CD4-positive, CD25-positive, alpha-beta regulatory T cell (primary cell): Measurements from ENCODE around the gene TIMP2. TPM values are rescaled to one million over a fixed set of nuclear protein-coding genes. Genes with fewer than 3 reads are reported as not detected.
A peak's percentile ranks its signal among the peaks of the same experiment; 100 is the strongest.

Source experiments
- ATAC-seq, 2 donors: fragments of 150-1000 bp; cut with Tn5 transposase; one replicate each; pipeline ENCODE4 v1.10.0; 2021; ENCODE audit warnings: low read depth in 2 of 2, moderate number of reproducible peaks in 2 of 2, moderate library complexity in 1 of 2
- DNase-seq, 3 donors: peaks; one replicate each; pipeline versions ENCODE4 v3.0.0 to v3.0.0-alpha.2; 2012 to 2022; ENCODE audit warnings: mixed read lengths in 1 of 3
- H3K27ac ChIP-seq: one replicate; pipeline ENCODE4 v1.7.0; 2013; ENCODE audit warnings: mild to moderate bottlenecking, low read length; ENCODE audit not compliant: insufficient read depth, poor library complexity, severe bottlenecking
- H3K27me3 ChIP-seq: one replicate; pipeline ENCODE4 v1.7.0; 2013; ENCODE audit warnings: low read length; ENCODE audit not compliant: control insufficient read depth, insufficient read depth
- H3K36me3 ChIP-seq: one replicate; pipeline ENCODE4 v1.7.0; 2013; ENCODE audit warnings: mild to moderate bottlenecking, low read length, moderate library complexity; ENCODE audit not compliant: control insufficient read depth, insufficient read depth
- H3K4me1 ChIP-seq: 2 replicates; pipeline ENCODE4 v1.7.0; 2013; ENCODE audit warnings: mild to moderate bottlenecking, low read length; ENCODE audit not compliant: insufficient read depth, control insufficient read depth, poor library complexity, severe bottlenecking
- H3K4me3 ChIP-seq: one replicate; pipeline ENCODE4 v1.7.0; 2013; ENCODE audit warnings: low read depth, mild to moderate bottlenecking, low read length, moderate library complexity
- H3K9me3 ChIP-seq, 2 experiments: 1 replicate in 1 of 2; 2 replicates in 1 of 2; pipeline ENCODE4 v1.7.0; 2013; ENCODE audit warnings: low read length in 2 of 2, mild to moderate bottlenecking in 1 of 2, moderate library complexity in 1 of 2; ENCODE audit not compliant: control insufficient read depth in 2 of 2
- H3K27ac Mint-ChIP-seq, 3 donors: one replicate each; pipeline ENCODE4 v1.8.0; 2020 to 2022; ENCODE audit warnings: mild to moderate bottlenecking in 3 of 3, mixed read lengths in 3 of 3, moderate library complexity in 2 of 3
- H3K27me3 Mint-ChIP-seq: one replicate; pipeline ENCODE4 v1.8.0; 2022; ENCODE audit warnings: mild to moderate bottlenecking, mixed read lengths
- H3K36me3 Mint-ChIP-seq: one replicate; pipeline ENCODE4 v1.8.0; 2020; ENCODE audit warnings: mixed read lengths
- H3K4me1 Mint-ChIP-seq, 4 donors: one replicate each; pipeline ENCODE4 v1.8.0; 2020 to 2022; ENCODE audit warnings: mixed read lengths in 4 of 4, mild to moderate bottlenecking in 1 of 4
- H3K4me3 Mint-ChIP-seq, 4 donors: one replicate each; pipeline ENCODE4 v1.8.0; 2020 to 2022; ENCODE audit warnings: mild to moderate bottlenecking in 4 of 4, mixed read lengths in 4 of 4, moderate library complexity in 3 of 4
- H3K9me3 Mint-ChIP-seq, 7 donors: one replicate each; pipeline ENCODE4 v1.8.0; 2020 to 2022; ENCODE audit warnings: mixed read lengths in 7 of 7, mild to moderate bottlenecking in 3 of 7, moderate library complexity in 2 of 7
- polyA plus RNA-seq, 4 donors: library from polyadenylated mRNA; unstranded; fragments of 300-500 nt; fragmentation: Illumina TruSeq; gene quantifications; one replicate each; pipeline ENCODE4 v1.2.3, GENCODE V29; 2021
- total RNA-seq: library from RNA; stranded (reverse); gene quantifications from one replicate; pipeline ENCODE4 v1.2.3, GENCODE V29; 2022

The TIMP2 gene
- total and polyA plus RNA-seq, 5 donors from 2014 or later, result 0.29 to 6.5 (median 0.40) TPM; not detected in 1

DNA sequence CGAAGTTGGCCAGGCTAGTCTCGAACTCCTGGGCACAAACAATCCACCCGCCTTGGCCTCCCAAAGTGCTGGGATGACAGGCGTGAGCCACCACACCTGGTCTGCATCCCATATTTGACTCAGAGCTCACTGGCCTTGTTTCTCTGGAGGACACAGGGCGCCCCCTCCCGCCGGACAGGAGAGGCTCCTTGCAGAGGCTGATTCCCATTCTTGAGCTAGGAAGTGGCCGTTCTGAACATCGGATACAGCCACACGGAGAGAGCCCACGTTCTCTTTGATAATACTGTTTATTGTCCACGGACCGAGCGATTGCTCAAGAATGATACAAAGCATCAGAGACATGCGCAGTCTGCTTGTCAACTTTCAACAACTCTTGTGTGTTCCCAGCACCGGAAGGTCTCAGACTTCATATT is 72.5 kb downstream of the TIMP2 start:
- no peak overlapping the region for H3K4me3 ChIP-seq
- Mint-ChIP-seq H3K27ac (peak overlapping the region in 1 of 3 donors; percentile 46), H3K36me3 (no peaks in the 10 kb centered on the region), H3K4me3 (no peak overlapping the region), H3K9me3 (no peaks in the 10 kb centered on the region), H3K4me1 (no peaks in the 10 kb centered on the region), H3K27me3 (no peaks in the 10 kb centered on the region)
- no peaks in the 10 kb centered on the region for H3K36me3 ChIP-seq
- H3K27me3 ChIP-seq, result no peaks in the 10 kb centered on the region
- no peaks in the 10 kb centered on the region for H3K9me3 ChIP-seq
- no peak for ATAC-seq
- no peaks in the 10 kb centered on the region for H3K4me1 ChIP-seq
- no peak for DNase-seq
- H3K27ac ChIP-seq, result no peak overlapping the region

DNA sequence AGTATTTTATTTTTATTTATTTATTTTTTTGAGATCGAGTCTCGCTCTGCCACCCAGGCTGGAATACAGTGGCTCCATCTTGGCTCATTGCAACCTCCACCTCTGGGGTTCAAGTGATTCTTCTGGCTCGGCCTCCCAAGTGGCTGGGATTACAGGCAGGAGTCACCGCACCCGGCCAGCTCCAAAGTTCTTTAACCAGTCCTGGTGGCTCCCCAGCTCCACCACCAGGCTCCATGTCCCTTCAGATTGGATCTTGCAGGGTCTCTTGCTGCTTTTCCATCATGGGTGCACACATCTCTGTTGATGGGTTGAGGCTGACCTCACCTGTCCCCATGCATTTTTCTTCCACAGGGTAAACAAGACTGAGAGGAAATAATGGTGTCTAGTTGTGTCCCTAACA is 76.2 kb downstream of the TIMP2 start:
- no peak for DNase-seq
- Mint-ChIP-seq H3K36me3 (no peaks in the 10 kb centered on the region), H3K9me3 (no peaks in the 10 kb centered on the region), H3K4me3 (no peak overlapping the region), H3K4me1 (peaks cover 0 to 4% (median 0%) of the 10 kb centered on the region in 4 donors), H3K27me3 (no peaks in the 10 kb centered on the region), H3K27ac (no peak overlapping the region)
- H3K36me3 ChIP-seq, result no peaks in the 10 kb centered on the region
- no peaks in the 10 kb centered on the region for H3K9me3 ChIP-seq
- no peak overlapping the region for H3K4me3 ChIP-seq
- no peak overlapping the region for H3K27ac ChIP-seq
- no peak for ATAC-seq
- no peaks in the 10 kb centered on the region for H3K27me3 ChIP-seq
- no peaks in the 10 kb centered on the region for H3K4me1 ChIP-seq

GRCh38 chr17:78847052-78847451 is 78.1 kb downstream of the TIMP2 start:
- Mint-ChIP-seq H3K27ac (no peak overlapping the region), H3K36me3 (no peaks in the 10 kb centered on the region), H3K4me1 (peaks cover 0 to 10% (median 3%) of the 10 kb centered on the region in 4 donors), H3K27me3 (no peaks in the 10 kb centered on the region), H3K4me3 (no peak overlapping the region), H3K9me3 (peaks cover 0 to 2% (median 0%) of the 10 kb centered on the region in 7 donors)
- Histone ChIP-seq H3K36me3 (no peaks in the 10 kb centered on the region), H3K9me3 (no peaks in the 10 kb centered on the region), H3K27me3 (no peaks in the 10 kb centered on the region), H3K4me3 (no peak overlapping the region), H3K4me1 (no peaks in the 10 kb centered on the region), H3K27ac (no peak overlapping the region)
- no peak for DNase-seq
- no peak for ATAC-seq

- Histone ChIP-seq H3K4me3 (no peak overlapping the region), H3K9me3 (no peaks in the 10 kb centered on the region), H3K27me3 (no peaks in the 10 kb centered on the region), H3K36me3 (no peaks in the 10 kb centered on the region), H3K27ac (no peak overlapping the region), H3K4me1 (peaks cover 13% of the 10 kb centered on the region)
- Mint-ChIP-seq H3K4me1 (peaks cover under 1 to 20% (median 10%) of the 10 kb centered on the region in 4 donors), H3K27me3 (peaks cover 4% of the 10 kb centered on the region), H3K36me3 (peaks cover 4% of the 10 kb centered on the region), H3K27ac (peak overlapping the region in 1 of 3 donors; percentile 51), H3K4me3 (peak overlapping the region in 2 of 4 donors; percentile 7 to 30), H3K9me3 (peaks cover 0 to 2% (median 0%) of the 10 kb centered on the region in 7 donors)
- ATAC-seq (no peak), DNase-seq (peak in 1 of 3 donors; percentile 15)
Observed at GRCh38 chr17:78844301-78845005, 80.7 kb downstream of the TIMP2 start.

GRCh38 chr17:78842881-78843565 is 82.2 kb downstream of the TIMP2 start:
- peaks cover 0 to 2% (median 0%) of the 10 kb centered on the region in 7 donors for H3K9me3 Mint-ChIP-seq
- peaks cover 7 to 32% (median 23%) of the 10 kb centered on the region in 4 donors for H3K4me1 Mint-ChIP-seq
- Histone ChIP-seq H3K4me3 (no peak overlapping the region), H3K9me3 (no peaks in the 10 kb centered on the region), H3K4me1 (peaks cover 27% of the 10 kb centered on the region), H3K36me3 (peaks cover under 1% of the 10 kb centered on the region), H3K27me3 (no peaks in the 10 kb centered on the region), H3K27ac (no peak overlapping the region)
- DNase-seq, result peak; percentile 18 to 84 (median 65)
- peak overlapping the region in 3 of 4 donors; percentile 41 to 79 (median 69) for H3K4me3 Mint-ChIP-seq
- peaks cover 8% of the 10 kb centered on the region for H3K36me3 Mint-ChIP-seq
- peaks cover 4% of the 10 kb centered on the region for H3K27me3 Mint-ChIP-seq
- ATAC-seq, result no peak
- H3K27ac Mint-ChIP-seq, result peak overlapping the region in 2 of 3 donors; percentile 52 to 95

GRCh38 chr17:78840780-78841611 is 84.2 kb downstream of the TIMP2 start, which contains the start of gene USP36:
Gene USP36, minus strand, starts transcription at chr17:78840814. Its CDS starts 4,451 bp downstream, at chr17:78836363.
- H3K4me3 Mint-ChIP-seq, result peak within 1 kb of the TSS; percentile 91 to 99 (median 96)
- DNase-seq (peak; percentile 99 to 100 (median 100)), ATAC-seq (peak; percentile 89 to 91)
- Histone ChIP-seq H3K27ac (peak within 1 kb of the TSS; percentile 99), H3K9me3 (no peaks in the 10 kb centered on the region), H3K4me1 (peaks cover 27% of the 10 kb centered on the region), H3K36me3 (peaks cover 20% of the 10 kb centered on the region), H3K27me3 (no peaks in the 10 kb centered on the region), H3K4me3 (peak within 1 kb of the TSS; percentile 86)
- H3K9me3 Mint-ChIP-seq, result peaks cover 0 to 2% (median 0%) of the 10 kb centered on the region in 7 donors
- H3K36me3 Mint-ChIP-seq, result peaks cover 27% of the 10 kb centered on the region
- H3K27ac Mint-ChIP-seq, result peak within 1 kb of the TSS; percentile 95 to 98 (median 95)
- H3K4me1 Mint-ChIP-seq, result peaks cover 7 to 48% (median 31%) of the 10 kb centered on the region in 4 donors
- H3K27me3 Mint-ChIP-seq, result peaks cover 4% of the 10 kb centered on the region

GRCh38 chr17:78840530-78840779 is 84.7 kb downstream of the TIMP2 start:
- Histone ChIP-seq H3K36me3 (peaks cover 25% of the 10 kb centered on the region), H3K4me1 (peaks cover 27% of the 10 kb centered on the region), H3K4me3 (no peak overlapping the region), H3K27me3 (no peaks in the 10 kb centered on the region), H3K27ac (peak overlapping the region; percentile 99), H3K9me3 (no peaks in the 10 kb centered on the region)
- H3K4me3 Mint-ChIP-seq, result peak overlapping the region; percentile 88 to 99 (median 93)
- H3K27me3 Mint-ChIP-seq, result peaks cover 4% of the 10 kb centered on the region
- H3K27ac Mint-ChIP-seq, result peak overlapping the region in 2 of 3 donors; percentile 95 to 98
- no peak for ATAC-seq
- peaks cover 7 to 48% (median 31%) of the 10 kb centered on the region in 4 donors for H3K4me1 Mint-ChIP-seq
- peaks cover 0 to 2% (median 0%) of the 10 kb centered on the region in 7 donors for H3K9me3 Mint-ChIP-seq
- DNase-seq, result no peak
- H3K36me3 Mint-ChIP-seq, result peaks cover 31% of the 10 kb centered on the region
